DOHH2 (cell line): ENCODE measurements around the gene MKLN1.

Source experiments
- H3F3A ChIP-seq: fragments of 200-600 bp; sonication (generic), shearing (Covaris generic); 2 replicates; pipeline ENCODE4 v1.6.0; 2016; ENCODE audit warnings: antibody characterized with exemption, mild to moderate bottlenecking; ENCODE audit not compliant: control insufficient read depth, insufficient read depth
- H3K27ac ChIP-seq: fragments of 200-600 bp; sonication (generic); 2 replicates; pipeline ENCODE4 v1.5.1; 2014; ENCODE audit warnings: low read depth, mild to moderate bottlenecking, low read length, moderate library complexity
- H3K27me3 ChIP-seq: fragments of 200-600 bp; sonication (generic); 2 replicates; pipeline ENCODE4 v1.6.1; 2014; ENCODE audit warnings: mild to moderate bottlenecking, low read length, mixed read lengths; ENCODE audit not compliant: control insufficient read depth
- H3K36me3 ChIP-seq: fragments of 200-600 bp; sonication (generic); 2 replicates; pipeline ENCODE4 v1.6.1; 2014; ENCODE audit warnings: mild to moderate bottlenecking, low read length, moderate library complexity, mixed read lengths; ENCODE audit not compliant: control insufficient read depth
- H3K4me1 ChIP-seq: fragments of 200-600 bp; sonication (generic); 2 replicates; pipeline ENCODE4 v1.6.1; 2014; ENCODE audit warnings: mild to moderate bottlenecking, low read length, mixed read lengths; ENCODE audit not compliant: control insufficient read depth
- H3K4me2 ChIP-seq: fragments of 200-600 bp; sonication (generic); 2 replicates; pipeline ENCODE4 v1.6.0; 2014; ENCODE audit warnings: mild to moderate bottlenecking, low read length, moderate library complexity
- H3K4me3 ChIP-seq: fragments of 200-600 bp; sonication (generic); 2 replicates; pipeline ENCODE4 v1.5.1; 2014; ENCODE audit warnings: mild to moderate bottlenecking, low read length, mixed read lengths
- H3K79me2 ChIP-seq: fragments of 200-600 bp; sonication (generic); 2 replicates; pipeline ENCODE4 v1.6.1; 2014; ENCODE audit warnings: mild to moderate bottlenecking, low read length, mixed read lengths; ENCODE audit not compliant: control insufficient read depth
- H3K9me2 ChIP-seq: fragments of 200-600 bp; sonication (generic); replicated peaks from 2 replicates; pipeline ENCODE4 v1.6.1; 2014; ENCODE audit warnings: mild to moderate bottlenecking, low read length, mixed read lengths; ENCODE audit not compliant: control insufficient read depth
- H3K9me3 ChIP-seq: fragments of 200-600 bp; sonication (generic); 2 replicates; pipeline ENCODE4 v1.6.1; 2014; ENCODE audit warnings: antibody characterized with exemption, low read length, mixed read lengths; ENCODE audit not compliant: control insufficient read depth, insufficient read depth
- H4K20me1 ChIP-seq: fragments of 200-600 bp; sonication (generic); 2 replicates; pipeline ENCODE4 v1.6.0; 2014; ENCODE audit warnings: low read depth, mild to moderate bottlenecking, antibody characterized with exemption, low read length, moderate library complexity; ENCODE audit not compliant: control insufficient read depth, insufficient read depth
- EZH2phosphoT487 ChIP-seq: fragments of 200-600 bp; sonication (generic); IDR thresholded peaks from 2 replicates; pipeline ENCODE4 v1.6.1; 2017; ENCODE audit warnings: borderline replicate concordance, mild to moderate bottlenecking, antibody characterized with exemption, low read length, moderate library complexity, mixed read lengths
- TF ChIP-seq, protein P1 (sequence below): fragments of 200-600 bp; sonication (generic); IDR thresholded peaks from one replicate; pipeline ENCODE4 v1.5.1; 2014; ENCODE audit warnings: antibody characterized with exemption, mild to moderate bottlenecking, low read depth, low read length; ENCODE audit not compliant: poor library complexity, severe bottlenecking

Gene MKLN1

DNA sequence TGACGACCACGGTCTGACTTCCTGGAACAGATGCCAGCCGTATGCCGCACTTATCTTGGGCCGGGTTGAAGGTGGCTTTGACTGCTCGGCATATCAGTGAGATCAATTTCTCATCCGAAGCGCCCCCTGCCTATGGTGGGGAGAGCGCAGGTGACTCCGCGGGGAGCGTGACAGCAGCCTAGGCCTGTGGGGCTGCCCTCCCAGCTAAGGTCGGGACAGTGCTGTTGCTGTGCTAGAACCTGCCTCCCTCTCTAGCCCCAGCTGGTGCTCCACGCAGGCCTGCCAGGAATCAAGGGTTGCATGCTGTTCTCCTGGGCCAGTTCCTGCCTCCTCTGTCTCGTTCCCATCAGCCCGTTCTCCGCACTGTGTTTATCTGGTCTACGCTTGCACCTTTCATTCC lies 178.9 kb downstream of the MKLN1 start:
- Histone ChIP-seq H3K4me1 (peaks cover 9% of the 10 kb centered on the region), H3K27ac (no peak overlapping the region), H3K36me3 (no peaks in the 10 kb centered on the region), H3F3A (no peaks in the 10 kb centered on the region), H3K9me3 (no peaks in the 10 kb centered on the region), H3K79me2 (no peaks in the 10 kb centered on the region), H3K9me2 (no peaks in the 10 kb centered on the region), H3K4me3 (no peak overlapping the region), H4K20me1 (no peaks in the 10 kb centered on the region; the same call in 1 of the 2 replicates), H3K27me3 (no peaks in the 10 kb centered on the region), H3K4me2 (no peak overlapping the region)
- TF ChIP-seq, protein P1, sequence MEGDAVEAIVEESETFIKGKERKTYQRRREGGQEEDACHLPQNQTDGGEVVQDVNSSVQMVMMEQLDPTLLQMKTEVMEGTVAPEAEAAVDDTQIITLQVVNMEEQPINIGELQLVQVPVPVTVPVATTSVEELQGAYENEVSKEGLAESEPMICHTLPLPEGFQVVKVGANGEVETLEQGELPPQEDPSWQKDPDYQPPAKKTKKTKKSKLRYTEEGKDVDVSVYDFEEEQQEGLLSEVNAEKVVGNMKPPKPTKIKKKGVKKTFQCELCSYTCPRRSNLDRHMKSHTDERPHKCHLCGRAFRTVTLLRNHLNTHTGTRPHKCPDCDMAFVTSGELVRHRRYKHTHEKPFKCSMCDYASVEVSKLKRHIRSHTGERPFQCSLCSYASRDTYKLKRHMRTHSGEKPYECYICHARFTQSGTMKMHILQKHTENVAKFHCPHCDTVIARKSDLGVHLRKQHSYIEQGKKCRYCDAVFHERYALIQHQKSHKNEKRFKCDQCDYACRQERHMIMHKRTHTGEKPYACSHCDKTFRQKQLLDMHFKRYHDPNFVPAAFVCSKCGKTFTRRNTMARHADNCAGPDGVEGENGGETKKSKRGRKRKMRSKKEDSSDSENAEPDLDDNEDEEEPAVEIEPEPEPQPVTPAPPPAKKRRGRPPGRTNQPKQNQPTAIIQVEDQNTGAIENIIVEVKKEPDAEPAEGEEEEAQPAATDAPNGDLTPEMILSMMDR = no peak
- TF ChIP-seq EZH2phosphoT487 = no peak

DNA sequence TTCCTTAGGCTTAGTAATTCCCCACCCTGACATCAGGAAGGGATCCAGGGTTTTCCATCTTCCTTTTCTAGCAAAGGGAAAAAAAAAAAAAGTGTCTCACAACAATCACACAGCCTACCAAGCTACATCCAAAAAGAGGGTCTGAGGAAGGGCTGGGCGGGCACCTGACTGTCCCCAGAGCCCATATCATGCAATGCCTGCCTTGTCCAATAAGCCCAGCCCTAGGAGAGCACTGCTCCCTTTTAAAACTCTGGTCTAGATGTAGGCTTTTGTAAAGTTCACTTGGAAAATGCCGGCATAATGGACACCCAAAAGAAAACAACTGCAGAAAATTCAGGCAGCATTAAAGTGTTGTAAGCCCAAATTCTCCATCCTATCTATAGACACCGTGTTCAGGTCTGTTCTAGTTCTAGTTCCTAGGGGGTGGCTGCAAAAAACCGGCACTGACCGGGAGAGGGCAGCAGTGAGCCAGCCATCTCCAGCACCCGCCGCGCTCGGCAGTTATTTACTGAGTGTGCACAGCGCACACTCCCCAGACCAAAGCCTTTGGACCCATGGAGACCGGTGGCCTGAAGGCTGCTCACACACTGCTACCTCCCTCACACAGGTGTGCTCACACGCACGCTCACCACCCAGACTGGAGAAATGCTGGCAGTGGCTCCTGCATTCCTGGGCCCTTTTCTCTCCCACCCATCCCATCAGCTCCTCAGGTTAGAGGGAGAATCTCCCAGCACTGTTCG lies 180.1 kb downstream of the MKLN1 start:
- no peaks in the 10 kb centered on the region for H3K36me3 ChIP-seq
- no peak overlapping the region for H3K27ac ChIP-seq
- TF ChIP-seq EZH2phosphoT487 = no peak
- TF ChIP-seq, protein P1 = peak; percentile 99
- H3K4me2 ChIP-seq = peak overlapping the region; percentile 46
- H3K27me3 ChIP-seq = no peaks in the 10 kb centered on the region
- H4K20me1 ChIP-seq = no peaks in the 10 kb centered on the region; the same call in 1 of the 2 replicates
- H3F3A ChIP-seq = no peaks in the 10 kb centered on the region
- no peaks in the 10 kb centered on the region for H3K9me3 ChIP-seq
- H3K4me3 ChIP-seq = no peak overlapping the region
- H3K9me2 ChIP-seq = no peaks in the 10 kb centered on the region
- H3K79me2 ChIP-seq = no peaks in the 10 kb centered on the region
- H3K4me1 ChIP-seq = peaks cover 12% of the 10 kb centered on the region

DNA sequence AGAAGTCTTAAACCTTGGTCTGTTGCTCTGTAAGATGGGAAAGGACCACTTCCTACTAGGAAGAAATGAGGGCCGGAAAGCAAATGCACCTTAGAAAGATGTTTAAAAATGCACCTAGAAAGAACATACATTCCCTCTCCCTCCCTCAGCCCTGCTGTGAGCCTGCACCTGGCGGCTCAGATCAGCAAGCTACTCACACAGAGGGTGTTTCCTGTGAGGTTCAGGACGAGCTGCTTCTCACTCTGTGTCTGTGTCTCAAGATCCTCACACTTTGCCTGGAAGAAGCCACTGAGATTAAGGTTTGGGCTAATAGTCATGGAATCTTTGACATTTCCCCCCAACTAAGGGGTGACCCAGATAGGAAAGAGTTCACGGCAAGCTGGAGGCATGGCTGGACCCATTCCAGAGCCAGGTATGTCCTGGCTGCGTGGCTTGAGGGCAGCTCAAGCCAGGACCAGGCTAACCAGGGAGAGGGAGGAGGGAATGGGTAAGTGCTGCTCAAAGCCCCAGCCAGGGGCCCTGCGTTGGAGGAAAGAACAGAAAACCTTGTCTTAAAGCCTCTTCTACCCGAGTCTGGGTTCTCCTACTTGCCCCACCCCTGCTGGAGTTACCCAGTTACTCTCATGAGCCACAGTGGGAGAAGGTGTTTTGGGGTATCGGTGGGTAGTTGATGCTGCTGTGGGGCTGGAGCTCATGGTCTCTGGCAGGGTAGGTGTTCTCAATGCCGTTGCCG lies 181.2 kb downstream of the MKLN1 start:
- Histone ChIP-seq H4K20me1 (no peaks in the 10 kb centered on the region; the same call in 1 of the 2 replicates), H3K9me3 (no peaks in the 10 kb centered on the region), H3F3A (no peaks in the 10 kb centered on the region), H3K27ac (no peak overlapping the region), H3K27me3 (no peaks in the 10 kb centered on the region), H3K79me2 (no peaks in the 10 kb centered on the region), H3K4me2 (no peak overlapping the region), H3K36me3 (no peaks in the 10 kb centered on the region), H3K9me2 (no peaks in the 10 kb centered on the region), H3K4me3 (no peak overlapping the region), H3K4me1 (peaks cover 12% of the 10 kb centered on the region)
- TF ChIP-seq EZH2phosphoT487 = no peak
- TF ChIP-seq, protein P1 = no peak
